SK-N-SH (cell line): ENCODE results near the gene ZNF143. TPM values are rescaled to one million over a fixed set of nuclear protein-coding genes. Genes with fewer than 3 reads are reported as not detected.

Experiments
- CTCF ChIA-PET: fragments of 300-600, 350-600 bp; formaldehyde crosslinking; extraction: SDS; loops from one replicate; lab custom pipeline; 2021; lab: Yijun Ruan, JAX
- POLR2A ChIA-PET: fragments of 350-600 bp; sonication (Branson Sonifier 250); formaldehyde crosslinking; extraction: SDS; loops from one replicate; lab custom pipeline; 2020; ENCODE audit warnings: antibody characterized with exemption, inconsistent platforms; lab: Yijun Ruan, JAX
- DNase-seq: peaks from one replicate; pipeline ENCODE4 v3.0.0; 2012
- H2AFZ ChIP-seq: fragments of 200-600 bp; sonication (generic); 2 replicates; pipeline ENCODE4 v1.8.1; 2016; ENCODE audit warnings: antibody characterized with exemption, mild to moderate bottlenecking, low read depth
- H3F3A ChIP-seq: fragments of 200-600 bp; sonication (generic); replicated peaks from 2 replicates; pipeline ENCODE3; 2016; ENCODE audit warnings: antibody characterized with exemption, mild to moderate bottlenecking; ENCODE audit not compliant: insufficient read depth
- H3K27ac ChIP-seq, 2 experiments: fragments of 200-500 bp in 1 of 2; fragments of 200-600 bp in 1 of 2; sonication (Bioruptor generic) in 1 of 2; sonication (generic), shearing (Covaris generic) in 1 of 2; 2 replicates each; pipeline versions ENCODE4 v1.5.1 to v1.6.1; 2014 to 2016; ENCODE audit warnings: low read depth in 2 of 2, inconsistent platforms in 1 of 2, low read length in 1 of 2, mild to moderate bottlenecking in 1 of 2, mixed read lengths in 1 of 2
- H3K27me3 ChIP-seq: fragments of 200-600 bp; sonication (generic), shearing (Covaris generic); 2 replicates; pipeline ENCODE4 v1.6.1; 2016; ENCODE audit warnings: mixed run types; ENCODE audit not compliant: insufficient read depth
- H3K36me3 ChIP-seq, 2 experiments: fragments of 200-500 bp in 1 of 2; fragments of 200-600 bp in 1 of 2; sonication (Bioruptor generic) in 1 of 2; sonication (generic) in 1 of 2; replicated peaks in 1 of 2; 2 replicates each; pipeline versions ENCODE3 to v1.5.1; 2014 to 2016; ENCODE audit warnings: low read length in 1 of 2, mild to moderate bottlenecking in 1 of 2; ENCODE audit not compliant: insufficient read depth in 2 of 2, control insufficient read depth in 1 of 2
- H3K4me1 ChIP-seq, 2 experiments: fragments of 200-500 bp in 1 of 2; fragments of 200-600 bp in 1 of 2; sonication (Bioruptor generic) in 1 of 2; sonication (generic), shearing (Covaris generic) in 1 of 2; 2 replicates each; pipeline versions ENCODE4 v1.5.1 to v1.6.1; 2014 to 2016; ENCODE audit warnings: low read depth in 1 of 2, low read length in 1 of 2, mixed run types in 1 of 2; ENCODE audit not compliant: insufficient read depth in 2 of 2, control insufficient read depth in 1 of 2
- H3K4me2 ChIP-seq: fragments of 200-600 bp; sonication (generic), shearing (Covaris generic); 2 replicates; pipeline ENCODE4 v1.6.1; 2017; ENCODE audit warnings: mixed run types
- H3K4me3 ChIP-seq, 2 experiments: fragments of 200-500 bp in 1 of 2; fragments of 200-600 bp in 1 of 2; sonication (Bioruptor generic) in 1 of 2; sonication (generic), shearing (Covaris generic) in 1 of 2; 2 replicates each; pipeline versions ENCODE4 v1.5.1 to v1.8.1; 2014 to 2016; ENCODE audit warnings: low read depth in 2 of 2, inconsistent platforms in 1 of 2, low read length in 1 of 2, mild to moderate bottlenecking in 1 of 2, mixed read lengths in 1 of 2, moderate library complexity in 1 of 2
- H3K79me2 ChIP-seq: fragments of 200-600 bp; sonication (generic); 2 replicates; pipeline ENCODE4 v1.8.1; 2017; ENCODE audit warnings: mild to moderate bottlenecking; ENCODE audit not compliant: insufficient read depth
- H3K9ac ChIP-seq: fragments of 200-600 bp; sonication (generic); 2 replicates; pipeline ENCODE4 v1.6.1; 2017; ENCODE audit warnings: mixed run types
- H3K9me2 ChIP-seq: fragments of 200-600 bp; sonication (generic); 2 replicates; pipeline ENCODE4 v1.6.1; 2017; ENCODE audit warnings: mixed run types
- H3K9me3 ChIP-seq: fragments of 200-600 bp; sonication (generic); 2 replicates; pipeline ENCODE4 v1.6.1; 2017; ENCODE audit warnings: mixed run types, mild to moderate bottlenecking, moderate library complexity
- H4K20me1 ChIP-seq: fragments of 200-600 bp; sonication (generic); 2 replicates; pipeline ENCODE4 v1.6.1; 2017; ENCODE audit warnings: mild to moderate bottlenecking, mixed run types; ENCODE audit not compliant: insufficient read depth
- CHD2 ChIP-seq: fragments of 150-350 bp; IDR thresholded peaks from 2 replicates; pipeline ENCODE4 v1.6.1; 2018; ENCODE audit warnings: low read length; ENCODE audit not compliant: partially characterized antibody
- CTCF ChIP-seq: fragments of 200-600 bp; sonication (generic); IDR thresholded peaks from 2 replicates; pipeline ENCODE4 v1.6.1; 2017; ENCODE audit warnings: antibody characterized with exemption, mild to moderate bottlenecking, moderate library complexity
- ELF1 ChIP-seq: IDR thresholded peaks from 2 replicates; pipeline ENCODE4 v1.4.0; 2012
- EZH2phosphoT487 ChIP-seq: fragments of 200-600 bp; sonication (generic); IDR thresholded peaks from 2 replicates; pipeline ENCODE4 v1.6.1; 2017; ENCODE audit warnings: low read depth, mixed run types, mild to moderate bottlenecking, antibody characterized with exemption, moderate library complexity, borderline replicate concordance
- FOXJ3 ChIP-seq: sonication (generic); formaldehyde crosslinking; IDR thresholded peaks from 2 replicates; pipeline ENCODE4 v1.5.1; 2020; ENCODE audit warnings: mild to moderate bottlenecking, missing genetic modification reagents
- GABPA ChIP-seq: IDR thresholded peaks from 2 replicates; pipeline ENCODE4 v1.4.0; 2012; ENCODE audit warnings: low read depth, mild to moderate bottlenecking
- JUND ChIP-seq: IDR thresholded peaks from 2 replicates; pipeline ENCODE4 v1.4.0; 2012
- MEF2A ChIP-seq: IDR thresholded peaks from 2 replicates; pipeline ENCODE4 v1.4.0; 2012; ENCODE audit warnings: low read depth, borderline replicate concordance
- MXI1 ChIP-seq: IDR thresholded peaks from 2 replicates; pipeline ENCODE4 v1.6.1; 2012; ENCODE audit warnings: mild to moderate bottlenecking, low read depth, low read length, improper control_type of control experiment
- NFIC ChIP-seq: IDR thresholded peaks from 2 replicates; pipeline ENCODE4 v1.4.0; 2012; ENCODE audit warnings: borderline replicate concordance
- POLR2AphosphoS5 ChIP-seq: IDR thresholded peaks from 2 replicates; pipeline ENCODE4 v1.6.1; 2012; ENCODE audit warnings: low read depth, low read length
- RAD21 ChIP-seq: IDR thresholded peaks from 2 replicates; pipeline ENCODE4 v1.6.1; 2012; ENCODE audit warnings: mild to moderate bottlenecking, low read length
- RXRA ChIP-seq: IDR thresholded peaks from 2 replicates; pipeline ENCODE4 v1.4.0; 2012; ENCODE audit warnings: low read depth, mild to moderate bottlenecking, borderline replicate concordance
- SIN3A ChIP-seq: IDR thresholded peaks from 2 replicates; pipeline ENCODE4 v1.6.1; 2012; ENCODE audit warnings: low read depth, mild to moderate bottlenecking, low read length, moderate library complexity, borderline replicate concordance
- SMC3 ChIP-seq: IDR thresholded peaks from 2 replicates; pipeline ENCODE4 v1.6.1; 2012; ENCODE audit warnings: low read depth, low read length, improper control_type of control experiment
- TCF12 ChIP-seq: IDR thresholded peaks from 2 replicates; pipeline ENCODE4 v1.4.0; 2012
- TEAD4 ChIP-seq: IDR thresholded peaks from 2 replicates; pipeline ENCODE4 v1.4.0; 2012; ENCODE audit warnings: mild to moderate bottlenecking, borderline replicate concordance; ENCODE audit not compliant: insufficient read depth
- USF1 ChIP-seq: IDR thresholded peaks from 2 replicates; pipeline ENCODE4 v1.4.0; 2012; ENCODE audit warnings: low read depth, borderline replicate concordance
- USF2 ChIP-seq: fragments of 150-350 bp; IDR thresholded peaks from 2 replicates; pipeline ENCODE4 v1.6.1; 2017; ENCODE audit warnings: antibody characterized with exemption, low read length, low read depth, borderline replicate concordance
- WGBS: methylation state at CpG from one replicate; pipeline ENCODE4 v1.1.6; 2017; ENCODE audit warnings: low lambda C conversion rate; 5-methylcytosine and 5-hydroxymethylcytosine counted together
- polyA plus RNA-seq, 3 experiments: library from polyadenylated mRNA; depleted of rRNA; stranded (reverse); fragments of >200 nt; gene quantifications; 2 replicates each; pipeline ENCODE4 v1.2.3, GENCODE V29; 2012

ZNF143 gene
- polyA plus RNA-seq, 1 of the 3 experiments (the other 2 are of a cell fraction), result 11.3 TPM

GRCh38 chr11:9567401-9567800 is 106.6 kb downstream of the ZNF143 start:
- no peak overlapping the region for H3K9ac ChIP-seq

DNA sequence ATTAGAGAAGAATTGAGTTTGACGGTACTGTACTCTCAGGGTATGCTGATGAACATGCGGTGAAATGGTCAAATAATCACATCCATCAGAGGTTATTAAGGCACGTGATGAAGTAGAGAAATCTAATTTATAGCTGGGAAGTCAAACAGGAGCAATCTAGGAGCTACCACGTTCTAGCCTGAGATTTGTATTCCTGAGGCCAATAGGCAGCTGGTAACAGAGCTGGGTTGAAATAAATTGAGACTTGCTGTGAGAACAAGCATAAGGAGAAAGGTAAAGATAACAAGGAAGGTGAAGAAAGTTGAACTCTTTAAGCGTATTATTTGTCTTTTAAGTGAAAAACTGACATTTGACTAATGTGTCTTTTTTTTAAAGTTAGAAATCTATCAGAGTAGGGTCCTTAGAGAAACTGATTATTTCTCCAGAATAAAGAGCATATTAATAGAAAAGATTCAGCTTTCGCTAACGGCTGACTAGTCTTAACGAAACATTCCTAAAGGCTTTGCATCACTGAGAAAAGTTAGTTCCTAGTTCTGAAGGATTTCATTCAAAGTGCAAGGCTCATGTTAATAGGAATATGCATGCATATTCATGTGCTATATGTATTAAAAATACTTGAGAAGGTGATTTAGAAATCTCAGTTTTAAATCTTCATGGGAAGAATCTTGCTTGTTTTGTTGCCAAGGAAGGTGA is 107.5 kb downstream of the ZNF143 start:
- no peak overlapping the region for H3K4me2 ChIP-seq
- peaks cover 5% of the 10 kb centered on the region; the same call in 1 of the 2 replicates for H3K79me2 ChIP-seq
- peaks cover 28% of the 10 kb centered on the region for H3F3A ChIP-seq
- H3K9me2 ChIP-seq, result no peaks in the 10 kb centered on the region
- ChIA-PET CTCF (interaction anchor here (0.9 kb wide), 1 partner anchor 15 kb away, joined by 3 read pairs; no protein-coding TSS in a partner anchor), POLR2A (no interaction called here)
- H3K4me3 ChIP-seq, result no peak overlapping the region
- WGBS, result 83% methylated on average over 8 of the region's 8 CpGs
- DNase-seq, result no peak
- peak overlapping the region; percentile 7 to 99; a peak in 2 of 4 replicates for H3K27ac ChIP-seq
- peak overlapping the region; percentile 54; the same call in 1 of the 2 replicates for H2AFZ ChIP-seq
- H3K27me3 ChIP-seq, result no peaks in the 10 kb centered on the region
- peak overlapping the region; percentile 70 for H3K9ac ChIP-seq
- no peaks in the 10 kb centered on the region for H3K9me3 ChIP-seq
- H3K4me1 ChIP-seq, result peaks cover 10 to 28% of the 10 kb centered on the region in 2 experiments; a peak in 3 of 4 replicates
- H4K20me1 ChIP-seq, result no peaks in the 10 kb centered on the region
- H3K36me3 ChIP-seq, result no peaks in the 10 kb centered on the region
- TF ChIP-seq SMC3 (no peak), JUND (no peak), POLR2AphosphoS5 (no peak), CTCF (no peak), FOXJ3 (CRISPR knock-in tag) (no peak), USF1 (no peak), TEAD4 (no peak), MEF2A (no peak), ELF1 (no peak), SIN3A (no peak), RXRA (no peak), EZH2phosphoT487 (no peak), RAD21 (no peak), CHD2 (no peak), TCF12 (no peak), GABPA (no peak), NFIC (no peak)

More at GRCh38 chr11:9567401-9567800, 106.6 kb downstream of the ZNF143 start:
- H3K27me3 ChIP-seq, result no peaks in the 10 kb centered on the region
- H3F3A ChIP-seq, result peaks cover 23% of the 10 kb centered on the region
- POLR2A ChIA-PET, result no interaction called here
- H3K36me3 ChIP-seq, result no peaks in the 10 kb centered on the region
- peaks cover 5% of the 10 kb centered on the region; the same call in 1 of the 2 replicates for H3K79me2 ChIP-seq
- no peak for DNase-seq
- no peaks in the 10 kb centered on the region for H3K9me2 ChIP-seq
- no peak overlapping the region for H3K4me2 ChIP-seq
- 97% methylated on average over 5 of the region's 5 CpGs for WGBS
- H3K4me3 ChIP-seq, result no peak overlapping the region
- no peak overlapping the region for H2AFZ ChIP-seq
- no peaks in the 10 kb centered on the region for H4K20me1 ChIP-seq
- H3K9me3 ChIP-seq, result no peaks in the 10 kb centered on the region
- no peak for TF ChIP-seq MXI1
- no peak for TF ChIP-seq USF1
- no peak for TF ChIP-seq RAD21
- TF ChIP-seq TEAD4, result no peak
- no peak for TF ChIP-seq JUND
- no peak for TF ChIP-seq EZH2phosphoT487
- TF ChIP-seq USF2, result no peak
- peak overlapping the region in 1 of 2 experiments; percentile 99; a peak in 2 of 4 replicates for H3K27ac ChIP-seq
- H3K4me1 ChIP-seq, result peaks cover 10 to 28% of the 10 kb centered on the region in 2 experiments; a peak in 3 of 4 replicates
- CTCF ChIA-PET, result no interaction called here
